ENCODE measurements around the gene COL28A1. TPM values are rescaled to one million over a fixed set of nuclear protein-coding genes. Genes with fewer than 3 reads are reported as not detected.
"Not testable (repeated sequence)": the region's sequence is repeated elsewhere in the genome, so short reads cannot be mapped to it uniquely, and the experiment has no call there.

Gene COL28A1
- polyA plus RNA-seq, 10 donors, result 0.51 to 1.8 (median 0.90) TPM

DNA sequence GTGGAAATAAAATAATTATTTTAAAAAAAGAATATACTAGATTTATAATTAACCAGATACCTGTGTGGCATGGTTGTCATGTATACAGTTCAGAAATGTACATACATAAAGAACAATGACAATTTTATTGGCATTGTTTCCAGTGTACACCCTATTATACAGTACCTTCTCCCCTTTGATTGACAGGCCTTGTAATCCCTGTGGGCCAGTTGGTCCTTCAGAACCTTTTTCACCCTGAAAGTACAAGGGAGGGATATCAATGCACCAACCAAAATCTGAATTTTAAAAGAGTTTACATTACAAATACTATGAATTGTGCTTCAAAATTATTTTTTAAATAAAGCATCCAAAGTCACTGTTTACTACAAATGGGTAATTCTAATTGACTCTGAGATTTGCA, 61.2 kb downstream of the COL28A1 start:
- DNase-seq, result no peak

DNA sequence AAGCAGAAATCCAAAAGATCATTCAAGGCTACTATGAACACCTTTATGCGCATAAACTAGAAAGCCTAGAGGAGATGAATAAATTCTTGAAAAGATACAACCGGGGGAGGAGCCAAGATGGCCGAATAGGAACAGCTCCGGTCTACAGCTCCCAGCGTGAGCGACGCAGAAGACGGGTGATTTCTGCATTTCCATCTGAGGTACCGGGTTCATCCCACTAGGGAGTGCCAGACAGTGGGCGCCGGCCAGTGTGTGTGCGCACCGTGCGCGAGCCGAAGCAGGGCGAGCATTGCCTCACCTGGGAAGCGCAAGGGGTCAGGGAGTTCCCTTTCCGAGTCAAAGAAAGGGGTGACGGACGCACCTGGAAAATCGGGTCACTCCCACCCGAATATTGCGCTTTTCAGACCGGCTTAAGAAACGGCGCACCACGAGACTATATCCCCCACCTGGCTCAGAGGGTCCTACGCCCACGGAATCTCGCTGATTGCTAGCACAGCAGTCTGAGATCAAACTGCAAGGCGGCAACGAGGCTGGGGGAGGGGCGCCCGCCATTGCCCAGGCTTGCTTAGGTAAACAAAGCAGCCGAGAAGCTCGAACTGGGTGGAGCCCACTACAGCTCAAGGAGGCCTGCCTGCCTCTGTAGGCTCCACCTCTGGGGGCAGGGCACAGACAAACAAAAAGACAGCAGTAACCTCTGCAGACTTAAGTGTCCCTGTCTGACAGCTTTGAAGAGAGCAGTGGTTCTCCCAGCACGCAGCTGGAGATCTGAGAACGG, 70.5 kb downstream of the COL28A1 start:
- DNase-seq, result not testable (repeated sequence)

DNA sequence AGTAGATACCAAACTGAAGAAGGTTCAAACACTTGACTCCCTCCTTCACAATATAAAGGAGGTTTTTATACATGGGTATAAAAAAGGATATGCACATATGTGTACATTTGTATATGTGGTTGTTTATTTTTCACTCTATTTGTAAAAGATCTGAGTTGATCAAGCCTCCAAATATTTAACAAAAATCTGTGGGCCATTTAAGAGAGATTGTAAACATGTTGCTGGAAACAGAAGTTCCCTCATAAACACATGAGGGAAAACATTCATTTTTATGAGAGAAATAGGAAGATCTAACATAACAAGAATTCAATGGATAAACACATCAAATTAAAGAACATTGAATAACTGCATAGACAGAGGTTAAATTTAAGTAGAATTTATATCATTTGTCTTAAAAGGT, 81.7 kb downstream of the COL28A1 start:
- no peak for DNase-seq

DNA sequence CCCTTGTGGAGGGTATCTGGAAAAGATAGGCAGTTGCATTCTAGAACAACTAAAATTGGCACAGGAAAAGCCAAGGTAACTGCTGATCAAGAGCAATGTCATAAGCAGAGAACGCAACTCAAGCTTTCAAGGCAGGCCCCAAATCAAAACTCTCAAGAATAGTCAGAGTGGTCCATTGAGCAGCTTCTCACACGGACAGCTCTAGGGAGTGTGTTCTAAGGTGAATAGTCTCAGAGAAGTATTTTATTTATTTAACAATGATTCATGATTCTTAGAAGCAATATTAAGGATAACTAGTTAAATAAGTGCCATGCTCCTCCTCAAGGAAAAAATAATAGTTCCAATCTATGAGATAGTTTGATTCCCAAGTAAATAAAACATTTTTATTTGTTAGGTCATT, 83.0 kb downstream of the COL28A1 start:
- DNase-seq, result no peak

DNA sequence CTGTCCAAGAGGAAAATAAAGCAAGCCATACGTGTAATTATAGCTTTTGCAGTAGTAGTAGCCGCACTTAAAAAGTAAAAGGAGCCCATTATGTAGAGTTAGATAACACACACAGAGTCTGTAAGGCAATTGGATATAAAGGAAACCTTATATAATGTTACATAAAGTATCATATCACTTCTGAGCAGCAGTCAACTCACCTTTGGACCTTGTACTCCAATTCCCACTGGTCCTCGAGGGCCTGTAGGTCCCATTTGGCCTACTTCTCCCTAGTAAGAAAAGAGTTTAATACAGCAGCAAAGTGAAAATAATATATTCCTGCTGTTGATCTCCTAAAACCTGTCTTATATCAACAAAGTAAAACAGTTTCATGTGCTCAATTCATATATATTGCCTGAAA, 83.6 kb downstream of the COL28A1 start:
- DNase-seq, result no peak

DNA sequence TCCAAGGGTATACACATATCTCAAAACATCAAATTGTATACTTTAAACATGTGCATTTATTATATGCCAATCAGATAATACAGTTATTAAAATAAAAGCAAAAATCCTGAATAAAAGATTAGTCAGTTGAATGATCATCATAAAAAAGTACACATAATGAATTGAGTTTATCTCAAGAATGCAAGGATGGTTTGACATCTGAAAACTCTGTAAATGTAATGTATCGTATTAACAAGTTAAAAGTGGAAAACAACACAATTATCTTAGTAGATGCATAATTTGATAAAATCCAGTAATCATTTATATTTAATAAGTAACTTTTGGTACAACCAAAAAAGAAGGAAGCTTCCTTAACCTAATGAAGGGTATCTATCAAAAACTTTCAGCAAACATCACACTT, 86.6 kb downstream of the COL28A1 start:
- DNase-seq, result no peak

DNA sequence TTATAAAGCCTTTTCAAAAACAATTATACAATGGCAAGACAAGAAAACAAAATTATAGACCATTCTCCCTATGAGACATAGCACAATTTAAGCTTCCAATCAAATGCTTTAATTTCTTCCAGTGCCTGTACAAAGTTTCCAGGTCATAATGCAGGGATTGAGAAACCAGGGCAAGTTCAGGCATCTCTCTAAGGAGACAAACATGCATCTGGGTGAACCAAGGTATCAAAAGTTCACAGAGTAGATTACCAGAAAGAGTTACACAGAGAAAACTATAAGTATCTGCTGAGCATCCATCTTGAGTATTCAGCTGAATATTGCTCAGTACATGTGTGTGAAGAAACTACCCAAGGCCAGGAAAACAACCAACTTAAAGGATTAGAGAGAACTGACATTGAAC, 89.1 kb downstream of the COL28A1 start:
- no peak for DNase-seq

DNA sequence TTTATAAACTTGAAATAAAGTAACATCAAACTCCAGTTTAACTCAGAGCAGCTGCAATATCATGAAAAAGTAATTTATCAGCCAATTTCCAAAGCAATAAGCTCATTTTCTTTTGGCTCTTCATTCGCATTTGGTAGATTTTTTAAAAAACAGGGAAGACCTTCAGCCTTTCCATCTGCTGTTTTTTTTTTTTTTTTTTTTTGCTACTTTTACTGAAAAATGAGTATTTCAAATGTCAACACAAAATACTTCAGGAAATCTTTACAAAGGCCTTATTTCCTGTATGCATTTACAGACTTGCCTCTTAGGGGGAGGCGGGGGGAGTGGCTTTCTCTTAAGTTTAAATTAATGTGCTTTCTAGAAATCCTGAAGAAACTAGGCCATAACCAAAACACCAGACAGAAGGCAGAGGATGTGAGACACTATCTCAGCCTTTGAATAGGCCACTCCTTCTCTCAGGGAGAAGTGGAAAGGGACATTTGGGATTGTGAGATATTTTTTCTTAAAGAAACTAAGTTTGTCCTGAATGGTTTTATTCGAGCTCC, 91.8 kb downstream of the COL28A1 start:
- DNase-seq, result peak in 2 of 3 donors; percentile 22 to 24

DNA sequence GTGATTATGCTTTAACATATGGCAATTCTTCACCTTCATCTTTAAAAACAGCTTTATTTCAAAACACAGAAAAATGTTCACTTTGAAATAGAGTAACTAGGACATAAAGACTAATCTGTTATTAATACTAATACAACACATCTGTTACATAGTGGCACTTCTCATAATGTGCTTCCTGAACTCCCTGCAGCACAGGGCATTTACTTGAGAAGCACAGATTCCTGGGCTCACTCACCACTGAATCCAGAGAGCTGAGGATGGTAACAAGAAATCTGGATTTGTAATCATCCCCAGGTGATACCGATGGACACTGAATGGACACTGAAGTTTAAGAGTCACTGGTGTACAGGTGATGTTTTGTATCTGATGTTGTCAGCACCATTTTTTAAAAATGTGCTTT, 96.1 kb downstream of the COL28A1 start:
- no peak for DNase-seq

DNA sequence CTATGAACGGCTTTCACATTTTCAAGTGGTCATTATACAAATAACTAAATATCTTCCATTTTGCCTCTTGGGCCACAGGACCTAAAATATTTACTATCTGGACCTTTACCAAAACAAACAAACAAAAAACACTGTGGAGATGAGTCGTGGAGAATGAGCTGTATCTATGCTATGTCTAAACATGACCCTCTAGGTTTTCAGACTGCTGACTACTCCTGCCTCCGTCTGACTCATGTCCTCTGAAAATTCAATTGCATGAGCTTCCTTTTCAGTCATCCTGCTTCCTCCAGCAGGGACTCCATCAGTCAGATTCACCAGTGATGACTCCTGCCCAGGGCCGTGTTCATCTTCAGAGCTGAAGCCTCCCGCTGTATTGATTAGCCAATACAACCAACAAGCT, 96.8 kb downstream of the COL28A1 start:
- DNase-seq, result peak in 2 of 3 donors; percentile 22 to 90

DNA sequence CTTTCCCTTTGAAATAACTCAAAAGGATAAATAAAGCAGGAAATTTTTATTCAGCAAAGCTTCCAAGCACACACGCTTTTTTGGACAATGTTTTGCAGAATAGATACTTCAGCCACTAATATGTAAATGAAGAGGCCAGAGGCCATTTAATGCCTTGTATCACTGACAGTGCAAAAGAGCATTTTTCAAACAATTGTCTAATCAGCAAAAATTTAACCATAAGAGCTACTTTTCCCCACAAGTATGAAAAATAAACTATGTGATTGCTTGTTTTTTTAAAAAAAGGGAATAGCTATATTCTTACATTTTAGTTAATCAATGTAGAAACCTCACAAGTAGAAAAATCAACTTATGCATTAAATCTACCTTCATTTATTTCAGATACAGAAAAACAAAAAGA, 99.7 kb downstream of the COL28A1 start:
- no peak for DNase-seq

DNA sequence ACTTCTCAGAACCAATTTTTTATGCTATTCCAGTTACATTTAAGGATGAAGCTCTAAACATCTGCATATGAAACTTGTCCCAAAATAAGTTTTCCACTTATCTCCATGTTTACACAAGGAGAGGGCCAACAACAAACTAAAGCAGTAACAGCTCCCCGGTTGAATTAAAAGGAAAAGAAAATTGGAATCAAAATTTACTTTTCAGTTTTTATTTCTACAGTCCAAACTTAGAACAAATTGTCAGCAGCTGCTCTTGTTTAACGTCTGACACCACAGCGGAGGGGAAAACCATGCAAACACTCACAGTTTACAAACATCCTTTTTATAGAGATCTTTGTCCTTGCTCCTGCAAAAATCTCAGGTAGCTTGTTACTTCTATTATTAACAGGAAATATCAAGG, 101.3 kb downstream of the COL28A1 start:
- DNase-seq, result peak in 2 of 3 donors; percentile 56 to 64

DNA sequence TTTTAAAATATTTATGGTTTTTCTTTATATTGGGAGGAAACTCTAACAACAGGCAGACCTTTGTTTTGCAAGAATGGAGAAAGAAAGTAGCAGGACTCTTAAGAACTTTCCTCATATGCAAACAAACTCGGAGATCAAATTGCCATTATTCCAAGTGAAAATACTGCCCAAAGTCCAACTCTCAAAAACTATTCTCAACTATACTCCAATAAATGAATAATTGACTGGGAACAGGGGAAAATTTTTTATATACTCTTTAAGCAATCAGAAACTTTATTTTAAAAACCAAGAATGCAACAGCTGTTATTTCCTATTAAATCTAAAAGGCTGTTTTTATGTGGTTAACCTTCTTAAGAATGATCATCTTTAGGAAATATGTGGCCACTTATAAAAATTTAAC, 101.9 kb downstream of the COL28A1 start:
- DNase-seq, result no peak

DNA sequence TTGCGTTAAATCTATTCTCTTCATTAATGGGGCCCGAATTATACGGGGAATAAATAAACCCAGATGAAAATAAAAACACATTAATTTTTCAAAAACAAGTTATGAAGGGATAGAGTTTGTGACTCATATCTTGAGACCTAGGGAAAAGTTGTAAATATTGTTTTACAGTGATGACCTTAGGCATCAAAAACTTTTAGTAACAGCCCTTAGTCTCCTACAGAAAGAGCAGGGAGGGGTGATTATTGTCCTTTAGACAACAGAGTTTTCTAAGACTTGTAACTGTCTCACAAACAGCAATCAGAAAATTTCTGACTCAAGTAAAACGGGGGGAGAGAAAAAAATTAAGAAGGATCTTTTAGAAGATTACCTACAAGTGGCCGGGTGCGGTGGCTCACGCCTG, 102.7 kb downstream of the COL28A1 start:
- DNase-seq, result no peak

DNA sequence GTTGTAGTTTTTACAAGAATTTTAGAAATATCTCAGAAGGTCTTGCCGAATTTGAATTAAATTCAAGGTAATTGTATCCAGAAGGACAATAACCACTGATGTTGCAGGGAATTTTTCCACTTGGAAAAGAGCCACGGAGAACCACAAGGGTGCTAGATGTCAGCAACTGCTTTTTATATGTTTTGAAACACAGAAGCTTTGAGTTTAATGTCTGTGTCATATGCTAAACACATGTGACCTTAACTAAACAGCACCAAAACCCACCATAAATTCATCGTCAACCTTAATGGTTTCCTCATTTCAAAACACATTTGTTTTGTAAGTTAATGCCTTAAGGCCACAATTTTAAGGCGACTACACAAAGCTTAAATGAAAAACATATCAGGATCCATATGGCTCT, 106.9 kb downstream of the COL28A1 start:
- DNase-seq, result peak; percentile 70 to 84 (median 78)

DNA sequence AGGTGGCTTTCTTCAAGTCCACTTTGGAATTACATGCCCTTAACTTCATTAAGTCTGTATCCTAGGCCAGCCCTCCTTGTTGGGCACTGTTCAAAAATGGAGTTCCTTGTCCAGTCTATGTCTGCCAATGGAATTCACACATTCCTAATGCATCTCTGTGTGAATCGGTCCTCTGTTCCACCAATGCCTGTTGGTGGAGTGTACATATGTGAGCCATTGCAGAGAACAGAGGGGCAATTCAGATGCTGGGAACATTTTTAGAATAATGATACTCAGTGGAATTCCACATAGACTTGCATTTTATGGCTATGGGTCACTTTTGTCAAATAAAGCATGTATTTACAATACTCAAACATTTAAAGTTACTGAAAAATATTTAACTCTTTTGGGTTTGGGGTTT, 108.3 kb downstream of the COL28A1 start:
- DNase-seq, result no peak

DNA sequence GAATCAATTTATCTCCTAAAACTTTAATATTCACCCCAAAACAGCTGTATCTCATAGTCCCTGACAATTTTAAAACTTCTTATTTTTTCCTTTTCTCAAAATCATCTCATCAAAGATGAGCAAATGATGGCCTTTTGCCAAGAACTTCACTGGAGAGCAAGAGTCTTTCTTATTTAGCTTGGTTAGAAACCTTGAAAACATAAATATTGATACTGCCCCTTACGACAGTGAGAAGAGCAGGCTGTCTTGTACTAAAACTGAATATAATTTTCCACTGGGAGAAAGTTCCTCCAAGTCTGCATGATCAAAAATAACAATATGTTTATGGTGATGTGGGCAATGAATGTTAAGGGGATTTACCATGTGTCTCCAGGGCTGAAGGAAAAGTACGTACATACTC, 109.0 kb downstream of the COL28A1 start:
- DNase-seq, result peak in 1 of 3 donors; percentile 34

DNA sequence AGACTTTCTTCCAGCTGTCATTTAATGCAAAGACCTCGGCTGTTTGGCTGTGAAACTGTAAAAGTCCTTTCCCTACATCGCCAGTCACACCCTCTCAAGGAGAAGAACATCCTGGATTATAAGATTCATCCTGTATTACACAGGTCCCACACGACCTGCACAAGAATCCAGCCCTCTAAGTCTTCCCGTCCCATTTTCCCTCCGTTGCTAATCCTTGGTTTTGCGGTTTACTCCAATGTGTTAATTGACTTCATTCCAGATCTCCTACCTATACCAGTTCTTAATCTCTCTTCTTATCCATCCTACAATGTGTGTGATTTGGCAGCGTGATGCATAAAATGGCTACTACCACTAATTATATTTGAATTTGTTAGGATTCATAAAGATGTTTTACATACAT, 110.4 kb downstream of the COL28A1 start:
- DNase-seq, result no peak

DNA sequence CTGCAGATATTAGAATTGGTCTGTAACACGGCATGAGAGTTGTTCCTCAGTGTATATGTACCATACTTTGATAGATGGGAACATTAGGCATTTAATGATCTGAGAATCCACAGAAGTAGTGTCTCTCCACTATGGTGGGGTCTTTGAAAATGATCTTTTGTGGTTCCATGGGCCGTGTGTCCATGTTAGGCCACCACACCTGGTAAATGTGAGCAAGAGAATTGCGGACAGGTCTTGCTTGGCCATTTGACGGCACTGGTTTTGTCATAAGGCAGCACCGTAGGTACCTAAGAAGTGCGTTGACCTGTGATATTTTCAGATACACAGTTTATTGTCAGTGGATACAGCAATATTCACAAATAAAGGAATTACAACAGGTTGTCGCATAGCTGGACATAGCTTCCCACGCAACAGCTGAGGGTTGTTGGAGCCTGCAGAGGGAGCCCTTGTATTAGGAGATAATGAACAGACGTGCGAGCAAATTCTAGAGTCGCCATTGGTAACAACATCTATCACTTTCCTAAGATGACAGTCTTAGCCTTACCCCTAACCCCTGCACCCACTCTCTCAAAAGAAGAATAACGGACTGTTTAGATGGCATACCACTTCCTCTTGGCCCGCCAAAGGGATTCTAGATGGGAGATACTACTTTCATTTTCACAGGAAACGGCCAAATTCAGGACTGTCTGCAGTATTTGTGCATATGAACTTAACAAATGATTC, 111.4 kb downstream of the COL28A1 start:
- DNase-seq, result peak; percentile 60 to 85 (median 76)

DNA sequence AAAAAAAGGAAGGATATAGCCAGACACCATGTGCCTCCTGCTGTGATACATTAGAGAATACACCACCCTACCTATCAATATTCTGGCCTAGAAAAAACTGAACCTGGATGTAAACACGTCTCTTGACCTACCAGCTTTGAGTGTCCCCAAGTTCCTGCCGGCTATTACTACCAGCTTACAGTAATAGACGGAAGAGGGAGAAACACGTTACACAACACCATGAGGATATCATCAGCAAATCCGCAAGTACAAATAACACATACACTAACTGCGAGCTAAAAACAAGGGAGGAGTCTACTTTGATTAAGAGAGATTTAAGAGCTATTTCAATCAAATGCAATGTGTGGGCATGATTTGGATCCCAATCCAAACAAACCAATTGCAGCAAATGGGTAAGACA, 113.0 kb downstream of the COL28A1 start:
- DNase-seq, result no peak

DNA sequence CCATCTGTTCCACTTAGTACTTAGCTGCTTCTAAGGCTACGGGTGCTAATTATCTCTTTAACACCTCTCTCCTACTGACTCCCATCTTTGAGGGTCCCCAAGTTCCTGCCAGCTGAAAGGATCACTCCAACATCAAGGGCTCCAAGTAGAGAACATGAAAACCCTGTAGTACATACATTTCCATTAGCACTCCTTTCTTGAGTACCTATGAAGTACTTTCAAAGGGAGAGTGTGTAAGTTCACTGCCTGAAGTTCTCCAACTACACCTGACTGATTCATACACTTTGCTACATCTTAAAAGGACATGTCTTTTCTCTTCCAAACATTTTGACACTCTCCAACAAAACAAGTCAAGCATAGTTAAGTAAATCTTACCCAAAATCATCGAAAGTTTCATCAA, 113.8 kb downstream of the COL28A1 start:
- DNase-seq, result no peak

DNA sequence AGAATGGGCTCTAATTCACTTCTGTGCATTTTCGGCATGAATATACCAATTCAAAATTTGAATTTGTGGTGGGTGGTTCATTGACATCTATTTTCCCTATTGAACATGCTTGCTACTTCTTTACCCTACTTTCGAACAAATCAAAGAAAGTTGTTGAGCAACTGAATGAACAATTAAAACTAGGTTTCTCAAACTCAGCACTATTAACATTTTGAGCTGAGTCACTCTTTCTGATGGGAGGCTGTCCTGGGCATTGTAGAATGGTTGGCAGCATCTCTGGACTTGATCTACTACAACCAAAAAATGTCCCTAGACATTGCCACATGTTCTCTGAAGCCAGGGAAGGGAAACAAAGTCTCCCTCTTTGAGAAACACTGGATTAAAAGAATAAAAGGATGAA, 116.7 kb downstream of the COL28A1 start:
- DNase-seq, result no peak

DNA sequence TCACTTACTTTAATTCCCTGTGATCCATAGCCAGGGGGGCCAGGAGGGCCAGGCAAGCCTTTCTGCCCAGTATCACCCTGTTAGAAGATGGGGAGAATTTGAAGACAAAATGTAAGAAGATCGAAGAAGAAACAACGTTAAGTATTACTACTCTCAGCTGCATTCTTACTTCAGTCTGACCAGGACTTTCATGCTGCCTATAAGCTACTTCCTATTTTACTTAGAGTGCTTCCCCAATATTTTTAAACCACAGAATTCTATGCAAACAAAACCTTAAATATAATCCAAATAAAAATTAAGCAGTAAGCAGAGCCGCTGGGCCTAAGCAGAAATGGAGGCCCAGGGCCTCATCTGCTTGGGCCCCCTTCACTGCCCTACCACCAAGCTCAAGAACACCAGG, 117.8 kb downstream of the COL28A1 start:
- no peak for DNase-seq
